Thoracic aorta (tissue), 2 donors: ENCODE measurements around the gene TREML2. TPM values are rescaled to one million over a fixed set of nuclear protein-coding genes. Genes with fewer than 3 reads are reported as not detected.

ENCODE experiments used
- ATAC-seq: fragments of 150-250 bp; one replicate; pipeline ENCODE4 v1.8.0; 2017; ENCODE audit warnings: low read depth; ENCODE audit not compliant: insufficient number of reproducible peaks, low FRiP score
- DNase-seq: peaks from one replicate; pipeline ENCODE4 v3.0.0-alpha.2; 2020; ENCODE audit warnings: low spot score
- H3K27ac ChIP-seq, 2 donors: fragments of 200-600 bp; sonication (generic); 1 replicate in 1 of 2; 2 replicates in 1 of 2; pipeline ENCODE4 v1.5.1; 2016; ENCODE audit warnings: mild to moderate bottlenecking in 2 of 2, moderate library complexity in 2 of 2
- H3K27me3 ChIP-seq: fragments of 200-600 bp; sonication (generic); replicated peaks from 2 replicates; pipeline ENCODE4 v1.6.0; 2016; ENCODE audit warnings: mild to moderate bottlenecking; ENCODE audit not compliant: insufficient read depth
- H3K36me3 ChIP-seq: fragments of 200-600 bp; sonication (generic); one replicate; pipeline ENCODE4 v1.5.1; 2016
- H3K4me1 ChIP-seq, 2 donors: fragments of 200-600 bp; sonication (generic); 1 replicate in 1 of 2; 2 replicates in 1 of 2; pipeline versions ENCODE4 v1.5.1 to v1.6.0; 2016; ENCODE audit warnings: low read depth in 2 of 2, mild to moderate bottlenecking in 1 of 2; ENCODE audit not compliant: control insufficient read depth in 1 of 2
- H3K4me3 ChIP-seq: fragments of 200-600 bp; sonication (generic); 2 replicates; pipeline ENCODE4 v1.5.1; 2016; ENCODE audit warnings: mild to moderate bottlenecking
- H3K9me3 ChIP-seq: fragments of 200-600 bp; sonication (generic); 2 replicates; pipeline ENCODE4 v1.5.1; 2016
- total RNA-seq, 2 donors: library from RNA; depleted of rRNA; stranded (reverse); fragments of >200 nt; gene quantifications; one replicate each; pipeline versions ENCODE4 v1.1.0 to v1.2.3, GENCODE V29; 2016
- TF ChIP-seq, protein P1 (sequence below): fragments of 200-600 bp; sonication (generic); IDR thresholded peaks from one replicate; pipeline ENCODE4 v1.5.1; 2019; ENCODE audit warnings: antibody characterized with exemption

TREML2 gene
- total RNA-seq, 2 donors from 2014 or later: 0.49 TPM; not detected in 1

DNA sequence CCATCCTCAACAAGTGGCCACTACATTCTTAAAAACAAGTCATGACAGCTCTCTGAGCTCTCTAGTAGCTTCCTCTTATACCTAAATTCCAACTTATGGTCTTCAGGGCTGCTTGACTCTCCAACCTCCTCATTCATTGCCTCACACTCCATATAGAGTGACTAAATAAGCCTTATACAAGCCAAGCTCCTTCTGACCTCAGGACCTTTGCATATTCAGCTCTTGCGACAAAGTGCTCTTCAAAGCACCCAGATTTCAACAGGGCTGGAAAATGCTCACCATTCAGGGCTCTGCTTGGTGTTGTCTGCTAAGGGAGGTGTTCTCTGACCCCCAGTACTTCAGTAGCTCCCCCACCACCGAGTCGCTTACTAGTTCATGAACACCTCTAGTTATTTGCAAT lies 3.7 kb downstream of the TREML2 start:
- TF ChIP-seq, protein P1, sequence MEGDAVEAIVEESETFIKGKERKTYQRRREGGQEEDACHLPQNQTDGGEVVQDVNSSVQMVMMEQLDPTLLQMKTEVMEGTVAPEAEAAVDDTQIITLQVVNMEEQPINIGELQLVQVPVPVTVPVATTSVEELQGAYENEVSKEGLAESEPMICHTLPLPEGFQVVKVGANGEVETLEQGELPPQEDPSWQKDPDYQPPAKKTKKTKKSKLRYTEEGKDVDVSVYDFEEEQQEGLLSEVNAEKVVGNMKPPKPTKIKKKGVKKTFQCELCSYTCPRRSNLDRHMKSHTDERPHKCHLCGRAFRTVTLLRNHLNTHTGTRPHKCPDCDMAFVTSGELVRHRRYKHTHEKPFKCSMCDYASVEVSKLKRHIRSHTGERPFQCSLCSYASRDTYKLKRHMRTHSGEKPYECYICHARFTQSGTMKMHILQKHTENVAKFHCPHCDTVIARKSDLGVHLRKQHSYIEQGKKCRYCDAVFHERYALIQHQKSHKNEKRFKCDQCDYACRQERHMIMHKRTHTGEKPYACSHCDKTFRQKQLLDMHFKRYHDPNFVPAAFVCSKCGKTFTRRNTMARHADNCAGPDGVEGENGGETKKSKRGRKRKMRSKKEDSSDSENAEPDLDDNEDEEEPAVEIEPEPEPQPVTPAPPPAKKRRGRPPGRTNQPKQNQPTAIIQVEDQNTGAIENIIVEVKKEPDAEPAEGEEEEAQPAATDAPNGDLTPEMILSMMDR: no peak
- Histone ChIP-seq H3K27ac (no peak overlapping the region), H3K4me3 (no peak overlapping the region), H3K9me3 (no peaks in the 10 kb centered on the region), H3K27me3 (no peaks in the 10 kb centered on the region), H3K4me1 (no peaks in the 10 kb centered on the region), H3K36me3 (no peaks in the 10 kb centered on the region)
- ATAC-seq: no peak
- no peak for DNase-seq

- H3K9me3 ChIP-seq: no peaks in the 10 kb centered on the region
- H3K4me3 ChIP-seq: no peak overlapping the region
- ATAC-seq (no peak), DNase-seq (no peak)
- no peaks in the 10 kb centered on the region for H3K4me1 ChIP-seq
- H3K27ac ChIP-seq: no peak overlapping the region
- no peaks in the 10 kb centered on the region for H3K36me3 ChIP-seq
- H3K27me3 ChIP-seq: no peaks in the 10 kb centered on the region
- TF ChIP-seq, protein P1: no peak
These were observed 6.6 kb downstream of the TREML2 start for GRCh38 chr6:41194386-41194785.

GRCh38 chr6:41193884-41194283 lies 7.1 kb downstream of the TREML2 start:
- Histone ChIP-seq H3K27ac (no peak overlapping the region), H3K36me3 (no peaks in the 10 kb centered on the region), H3K4me1 (no peaks in the 10 kb centered on the region), H3K4me3 (no peak overlapping the region), H3K27me3 (no peaks in the 10 kb centered on the region), H3K9me3 (no peaks in the 10 kb centered on the region)
- no peak for ATAC-seq
- TF ChIP-seq, protein P1: no peak
- DNase-seq: no peak

- no peaks in the 10 kb centered on the region for H3K9me3 ChIP-seq
- no peaks in the 10 kb centered on the region for H3K36me3 ChIP-seq
- DNase-seq (no peak), ATAC-seq (no peak)
- H3K27me3 ChIP-seq: no peaks in the 10 kb centered on the region
- H3K27ac ChIP-seq: no peak overlapping the region
- TF ChIP-seq, protein P1: no peak
- no peaks in the 10 kb centered on the region for H3K4me1 ChIP-seq
- no peak overlapping the region for H3K4me3 ChIP-seq
These were observed 7.7 kb downstream of the TREML2 start for GRCh38 chr6:41193171-41193734.

GRCh38 chr6:41191569-41191968 lies 9.4 kb downstream of the TREML2 start:
- Histone ChIP-seq H3K4me1 (no peaks in the 10 kb centered on the region), H3K36me3 (no peaks in the 10 kb centered on the region), H3K27ac (no peak overlapping the region), H3K9me3 (no peaks in the 10 kb centered on the region), H3K27me3 (no peaks in the 10 kb centered on the region), H3K4me3 (no peak overlapping the region)
- TF ChIP-seq, protein P1: no peak
- no peak for ATAC-seq
- no peak for DNase-seq
